ENCODE measurements around the gene ZNF862.

The ZNF862 gene

GRCh38 chr7:149854611-149855360, 16.6 kb downstream of the ZNF862 start:
- no peaks in the 10 kb centered on the region for H3K27me3 Mint-ChIP-seq
- no peak overlapping the region for H3K4me3 Mint-ChIP-seq
- H3K4me1 Mint-ChIP-seq (ENCODE audit: low read depth): peaks cover 5% of the 10 kb centered on the region
- peaks cover 29% of the 10 kb centered on the region for H3K36me3 Mint-ChIP-seq (ENCODE audit: low read depth)
- H3K27ac Mint-ChIP-seq: no peak overlapping the region
- intact Hi-C loops (cut with micrococcal nuclease): no loop called here
- H3K9me3 Mint-ChIP-seq: no peaks in the 10 kb centered on the region

- no peak overlapping the region for H3K4me3 Mint-ChIP-seq
- peaks cover 33% of the 10 kb centered on the region for H3K36me3 Mint-ChIP-seq (ENCODE audit: low read depth)
- intact Hi-C loops (cut with micrococcal nuclease): no loop called here
- peaks cover 5% of the 10 kb centered on the region for H3K4me1 Mint-ChIP-seq (ENCODE audit: low read depth)
- H3K27me3 Mint-ChIP-seq: no peaks in the 10 kb centered on the region
- no peak overlapping the region for H3K27ac Mint-ChIP-seq
- H3K9me3 Mint-ChIP-seq: no peaks in the 10 kb centered on the region
These were observed 17.5 kb downstream of the ZNF862 start for GRCh38 chr7:149855361-149856305.

GRCh38 chr7:149856583-149856982, 18.4 kb downstream of the ZNF862 start:
- H3K36me3 Mint-ChIP-seq (ENCODE audit: low read depth): peaks cover 42% of the 10 kb centered on the region
- no peaks in the 10 kb centered on the region for H3K9me3 Mint-ChIP-seq
- peaks cover 5% of the 10 kb centered on the region for H3K4me1 Mint-ChIP-seq (ENCODE audit: low read depth)
- no peaks in the 10 kb centered on the region for H3K27me3 Mint-ChIP-seq
- H3K4me3 Mint-ChIP-seq: no peak overlapping the region
- intact Hi-C loops (cut with micrococcal nuclease): no loop called here
- no peak overlapping the region for H3K27ac Mint-ChIP-seq

GRCh38 chr7:149859369-149859768, 21.2 kb downstream of the ZNF862 start:
- peaks cover 5% of the 10 kb centered on the region for H3K4me1 Mint-ChIP-seq (ENCODE audit: low read depth)
- H3K27ac Mint-ChIP-seq: no peak overlapping the region

GRCh38 chr7:149859876-149860275, 21.7 kb downstream of the ZNF862 start:
- H3K4me1 Mint-ChIP-seq (ENCODE audit: low read depth): peaks cover 5% of the 10 kb centered on the region
- H3K27me3 Mint-ChIP-seq: no peaks in the 10 kb centered on the region
- no peak overlapping the region for H3K27ac Mint-ChIP-seq
- no peak overlapping the region for H3K4me3 Mint-ChIP-seq
- H3K9me3 Mint-ChIP-seq: no peaks in the 10 kb centered on the region
- H3K36me3 Mint-ChIP-seq (ENCODE audit: low read depth): peaks cover 60% of the 10 kb centered on the region
- intact Hi-C loops (cut with micrococcal nuclease): no loop called here

More at GRCh38 chr7:149859369-149859768, 21.2 kb downstream of the ZNF862 start:
- peaks cover 54% of the 10 kb centered on the region for H3K36me3 Mint-ChIP-seq (ENCODE audit: low read depth)
- no peaks in the 10 kb centered on the region for H3K9me3 Mint-ChIP-seq
- H3K4me3 Mint-ChIP-seq: no peak overlapping the region
- H3K27me3 Mint-ChIP-seq: no peaks in the 10 kb centered on the region
- intact Hi-C loops (cut with micrococcal nuclease): no loop called here

GRCh38 chr7:149860821-149861727, 22.9 kb downstream of the ZNF862 start:
- intact Hi-C loops (cut with micrococcal nuclease): no loop called here
- no peak overlapping the region for H3K4me3 Mint-ChIP-seq
- H3K4me1 Mint-ChIP-seq (ENCODE audit: low read depth): peaks cover 12% of the 10 kb centered on the region

GRCh38 chr7:149861728-149862045, 23.5 kb downstream of the ZNF862 start:
- no peak overlapping the region for H3K27ac Mint-ChIP-seq
- H3K4me1 Mint-ChIP-seq (ENCODE audit: low read depth): peaks cover 18% of the 10 kb centered on the region
- intact Hi-C loops (cut with micrococcal nuclease): no loop called here
- H3K9me3 Mint-ChIP-seq: no peaks in the 10 kb centered on the region
- peaks cover 59% of the 10 kb centered on the region for H3K36me3 Mint-ChIP-seq (ENCODE audit: low read depth)
- no peaks in the 10 kb centered on the region for H3K27me3 Mint-ChIP-seq
- H3K4me3 Mint-ChIP-seq: no peak overlapping the region

More at GRCh38 chr7:149860821-149861727, 22.9 kb downstream of the ZNF862 start:
- Mint-ChIP-seq H3K27me3 (no peaks in the 10 kb centered on the region), H3K9me3 (no peaks in the 10 kb centered on the region), H3K36me3 (ENCODE audit: low read depth) (peaks cover 63% of the 10 kb centered on the region), H3K27ac (no peak overlapping the region)

- intact Hi-C loops (cut with micrococcal nuclease): no loop called here
- H3K9me3 Mint-ChIP-seq: no peaks in the 10 kb centered on the region
- H3K27ac Mint-ChIP-seq: no peak overlapping the region
- H3K36me3 Mint-ChIP-seq (ENCODE audit: low read depth): peaks cover 57% of the 10 kb centered on the region
- H3K4me1 Mint-ChIP-seq (ENCODE audit: low read depth): peaks cover 23% of the 10 kb centered on the region
- H3K4me3 Mint-ChIP-seq: no peak overlapping the region
- H3K27me3 Mint-ChIP-seq: no peaks in the 10 kb centered on the region
These were observed 24.0 kb downstream of the ZNF862 start for GRCh38 chr7:149862156-149862555.

- intact Hi-C loops (cut with micrococcal nuclease): no loop called here
- no peak overlapping the region for H3K27ac Mint-ChIP-seq
- H3K4me1 Mint-ChIP-seq (ENCODE audit: low read depth): peaks cover 23% of the 10 kb centered on the region
- H3K36me3 Mint-ChIP-seq (ENCODE audit: low read depth): peaks cover 57% of the 10 kb centered on the region
- H3K9me3 Mint-ChIP-seq: no peaks in the 10 kb centered on the region
- H3K27me3 Mint-ChIP-seq: no peaks in the 10 kb centered on the region
- no peak overlapping the region for H3K4me3 Mint-ChIP-seq
These were observed 25.3 kb downstream of the ZNF862 start for GRCh38 chr7:149863500-149863899.

GRCh38 chr7:149864023-149864422, 25.8 kb downstream of the ZNF862 start:
- H3K4me3 Mint-ChIP-seq: no peak overlapping the region
- H3K9me3 Mint-ChIP-seq: no peaks in the 10 kb centered on the region
- peaks cover 57% of the 10 kb centered on the region for H3K36me3 Mint-ChIP-seq (ENCODE audit: low read depth)
- intact Hi-C loops (cut with micrococcal nuclease): no loop called here
- H3K4me1 Mint-ChIP-seq (ENCODE audit: low read depth): peaks cover 21% of the 10 kb centered on the region
- no peaks in the 10 kb centered on the region for H3K27me3 Mint-ChIP-seq
- H3K27ac Mint-ChIP-seq: no peak overlapping the region

GRCh38 chr7:149864751-149865150, 26.6 kb downstream of the ZNF862 start:
- Mint-ChIP-seq H3K9me3 (no peaks in the 10 kb centered on the region), H3K4me1 (ENCODE audit: low read depth) (peaks cover 18% of the 10 kb centered on the region), H3K27me3 (no peaks in the 10 kb centered on the region), H3K4me3 (no peak overlapping the region), H3K27ac (no peak overlapping the region), H3K36me3 (ENCODE audit: low read depth) (peaks cover 50% of the 10 kb centered on the region)
- intact Hi-C loops (cut with micrococcal nuclease): no loop called here

- Mint-ChIP-seq H3K36me3 (ENCODE audit: low read depth) (peaks cover 44% of the 10 kb centered on the region), H3K4me3 (no peak overlapping the region), H3K27ac (no peak overlapping the region), H3K4me1 (ENCODE audit: low read depth) (peaks cover 18% of the 10 kb centered on the region), H3K9me3 (no peaks in the 10 kb centered on the region), H3K27me3 (peaks cover 2% of the 10 kb centered on the region)
- intact Hi-C loops (cut with micrococcal nuclease): no loop called here
These were observed 27.3 kb downstream of the ZNF862 start for GRCh38 chr7:149865437-149865836.

GRCh38 chr7:149866139-149866778, 28.1 kb downstream of the ZNF862 start:
- peaks cover 18% of the 10 kb centered on the region for H3K4me1 Mint-ChIP-seq (ENCODE audit: low read depth)
- intact Hi-C loops (cut with micrococcal nuclease): no loop called here
- peaks cover 2% of the 10 kb centered on the region for H3K27me3 Mint-ChIP-seq
- H3K4me3 Mint-ChIP-seq: no peak overlapping the region
- no peak overlapping the region for H3K27ac Mint-ChIP-seq
- no peaks in the 10 kb centered on the region for H3K9me3 Mint-ChIP-seq
- peaks cover 35% of the 10 kb centered on the region for H3K36me3 Mint-ChIP-seq (ENCODE audit: low read depth)

Data from dendritic cell treated with granulocyte-macrophage colony-stimulating factor and Interleukin-4, amounts not matched to agents 40 ng/mL and 50 ng/mL, for 4 days (primary cell).